Body of pancreas (tissue), 4 donors: ENCODE measurements around the gene RIPK4.

ENCODE experiments used
- CTCF ChIP-seq, 7 experiments: fragments of 450-650 bp in 4 of 7; fragments of 200-600 bp in 3 of 7; sonication (generic) in 3 of 7; IDR thresholded peaks; one replicate each; pipeline ENCODE4 v1.5.1; 2016 to 2019; ENCODE audit warnings: antibody characterized with exemption in 7 of 7
- POLR2A ChIP-seq, 3 donors: fragments of 450-650 bp; IDR thresholded peaks; one replicate each; pipeline ENCODE4 v1.6.1; 2016; ENCODE audit warnings: antibody characterized with exemption in 3 of 3, mild to moderate bottlenecking in 2 of 3

DNA sequence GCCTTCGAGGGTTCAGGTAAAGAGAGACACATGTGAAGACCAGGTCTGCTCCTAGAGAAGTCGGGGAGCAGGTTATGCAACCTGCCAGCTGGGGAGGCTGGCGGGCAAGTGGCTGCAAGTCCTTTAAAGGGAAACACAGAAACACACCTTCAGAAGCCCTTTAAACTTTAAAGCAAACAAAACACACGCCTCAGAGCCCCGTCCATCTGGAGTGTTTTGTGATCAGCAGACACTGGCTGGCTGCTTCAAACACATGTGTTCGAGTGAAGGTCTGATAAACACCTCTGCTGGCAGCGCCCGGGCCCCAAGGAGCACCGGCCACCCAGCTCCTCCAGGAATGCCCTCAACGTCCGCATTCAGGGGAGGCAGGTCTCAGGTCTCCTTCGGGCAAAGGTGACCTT lies 15.2 kb downstream of the RIPK4 start:
- TF ChIP-seq CTCF (IDR thresholded peaks at IDR 0.05): no peak
- TF ChIP-seq POLR2A (IDR thresholded peaks at IDR 0.05): no peak
